Endothelial cell of umbilical vein (primary cell): ENCODE results near the gene ACTR2. TPM values are rescaled to one million over a fixed set of nuclear protein-coding genes. Genes with fewer than 3 reads are reported as not detected.

ENCODE experiments used
- BruUV-seq: library from RNA; stranded (reverse); fragments of 400-500 nt; replicated peaks from 2 replicates; lab custom pipeline; 2021; lab: Mats Ljungman, UMichigan
- CTCF ChIA-PET: fragments of 300-600, 350-600 bp; sonication (Branson Sonifier 250); formaldehyde crosslinking; loops from one replicate; lab custom pipeline; 2021; ENCODE audit warnings: antibody characterized with exemption, inconsistent platforms; lab: Charles Lee
- POLR2A ChIA-PET: fragments of 300-600, 350-600 bp; sonication (Branson Sonifier 250); formaldehyde crosslinking; loops from one replicate; lab custom pipeline; 2021; ENCODE audit warnings: antibody characterized with exemption, inconsistent platforms; lab: Charles Lee
- DNase-seq: peaks from one replicate; pipeline ENCODE4 v3.0.0-alpha.2; 2011; ENCODE audit warnings: low read depth, low spot score
- FAIRE-seq: peaks from 2 replicates; lab custom pipeline; 2011; peaks lifted over from hg19 to GRCh38; lab: Jason Lieb, UNC
- H2AFZ ChIP-seq: 2 replicates; pipeline ENCODE4 v1.6.0; 2012; ENCODE audit warnings: low read depth, low read length, control low read depth, inconsistent platforms
- H3K27ac ChIP-seq: 2 replicates; pipeline ENCODE4 v1.5.1; 2011; ENCODE audit warnings: low read depth, mild to moderate bottlenecking, control low read depth, low read length, moderate library complexity; ENCODE audit not compliant: insufficient read depth
- H3K27me3 ChIP-seq, 2 experiments: 2 replicates each; pipeline versions ENCODE4 v1.6.0 to v1.6.1; 2011; ENCODE audit warnings: low read length in 2 of 2, mixed read lengths in 1 of 2; ENCODE audit not compliant: control insufficient read depth in 2 of 2, insufficient read depth in 2 of 2
- H3K36me3 ChIP-seq, 2 experiments: 2 replicates in 1 of 2; 3 replicates in 1 of 2; pipeline ENCODE4 v1.5.1; 2011; ENCODE audit warnings: low read length in 2 of 2, mild to moderate bottlenecking in 1 of 2, moderate library complexity in 1 of 2; ENCODE audit not compliant: control insufficient read depth in 2 of 2, insufficient read depth in 2 of 2; ENCODE audit errors: extremely low read depth in 1 of 2
- H3K4me1 ChIP-seq: 3 replicates; pipeline ENCODE4 v1.5.1; 2011; ENCODE audit warnings: mild to moderate bottlenecking, low read length; ENCODE audit not compliant: control insufficient read depth, insufficient read depth; ENCODE audit errors: extremely low read depth
- H3K4me2 ChIP-seq: 2 replicates; pipeline ENCODE4 v1.6.1; 2011; ENCODE audit warnings: low read length, control low read depth, mixed read lengths; ENCODE audit not compliant: insufficient read depth
- H3K4me3 ChIP-seq, 3 experiments: fragments of 200-600 bp in 1 of 3; sonication (generic), shearing (Covaris generic) in 1 of 3; replicated peaks in 1 of 3; 2 replicates each; pipeline ENCODE4 v1.5.1; 2011 to 2016; ENCODE audit warnings: control low read depth in 3 of 3, low read length in 3 of 3, mild to moderate bottlenecking in 2 of 3, inconsistent platforms in 1 of 3, low read depth in 1 of 3, moderate library complexity in 1 of 3; ENCODE audit not compliant: insufficient read depth in 1 of 3
- H3K79me2 ChIP-seq: 2 replicates; pipeline ENCODE4 v1.6.0; 2012; ENCODE audit warnings: low read length, inconsistent platforms; ENCODE audit not compliant: control insufficient read depth, insufficient read depth
- H3K9ac ChIP-seq: replicated peaks from 2 replicates; pipeline ENCODE3; 2011; ENCODE audit warnings: low read length, control low read depth; ENCODE audit not compliant: insufficient read depth; ENCODE audit errors: extremely low read depth
- H3K9me1 ChIP-seq: replicated peaks from 3 replicates; pipeline ENCODE4 v1.6.0; 2011; ENCODE audit warnings: mild to moderate bottlenecking, low read length; ENCODE audit not compliant: control insufficient read depth, insufficient read depth; ENCODE audit errors: extremely low read depth
- H3K9me3 ChIP-seq: replicated peaks from 2 replicates; pipeline ENCODE4 v1.5.1; 2012; ENCODE audit warnings: low read length, inconsistent platforms; ENCODE audit not compliant: control insufficient read depth, insufficient read depth
- H4K20me1 ChIP-seq: replicated peaks from 2 replicates; pipeline ENCODE3; 2011; ENCODE audit warnings: mild to moderate bottlenecking, low read length; ENCODE audit not compliant: control insufficient read depth, insufficient read depth; ENCODE audit errors: extremely low read depth
- CTCF ChIP-seq, 2 donors: IDR thresholded peaks; 1 replicate in 1 of 2; 2 replicates in 1 of 2; pipeline ENCODE4 v1.5.1; 2011; ENCODE audit warnings: low read length in 2 of 2, mild to moderate bottlenecking in 2 of 2, moderate library complexity in 2 of 2, control low read depth in 1 of 2, inconsistent platforms in 1 of 2, low read depth in 1 of 2; ENCODE audit not compliant: insufficient read depth in 1 of 2; ENCODE audit errors: extremely low read depth in 1 of 2
- EZH2 ChIP-seq: IDR thresholded peaks from 2 replicates; pipeline ENCODE4 v1.6.1; 2012; ENCODE audit warnings: borderline replicate concordance, low read depth, mild to moderate bottlenecking, moderate library complexity, low read length, inconsistent platforms; ENCODE audit not compliant: severe bottlenecking
- FOS ChIP-seq: IDR thresholded peaks from 2 replicates; pipeline ENCODE4 v1.6.1; 2011; ENCODE audit warnings: mild to moderate bottlenecking, low read length, moderate library complexity, borderline replicate concordance; ENCODE audit not compliant: insufficient read depth
- JUN ChIP-seq: IDR thresholded peaks from 2 replicates; pipeline ENCODE4 v1.6.1; 2011; ENCODE audit warnings: borderline replicate concordance, low read depth; ENCODE audit not compliant: insufficient read length, insufficient read depth
- MAX ChIP-seq: IDR thresholded peaks from 2 replicates; pipeline ENCODE4 v1.6.1; 2011; ENCODE audit not compliant: insufficient read depth, insufficient read length
- MYC ChIP-seq: IDR thresholded peaks from one replicate; pipeline ENCODE4 v1.6.1; 2011; ENCODE audit warnings: mild to moderate bottlenecking, low read depth, low read length
- dilution Hi-C: fragments of 300-500 bp; cut with MboI; formaldehyde crosslinking; loops from one replicate; pipeline ENCODE4 v1.15.0; 2019; ENCODE audit warnings: low sequenced_read_pairs; ENCODE audit not compliant: extremely low pct_ligation_motif_present
- intact Hi-C: fragments of 100-400 bp; cut with micrococcal nuclease; formaldehyde crosslinking; loops from one replicate; pipeline ENCODE4 v1.10.0; 2022
- polyA plus RNA-seq, 4 experiments: library from polyadenylated mRNA; depleted of rRNA in 3 of 4; stranded (reverse) in 3 of 4; unstranded in 1 of 4; fragments of >200 nt; gene quantifications; 2 replicates each; pipeline versions ENCODE4 v1.2.1 to v1.2.3, GENCODE V29; 2011 to 2012; ENCODE audit warnings: missing spikeins in 1 of 4
- total RNA-seq: library from RNA; stranded (reverse); gene quantifications from 2 replicates; pipeline ENCODE4 v1.2.3, GENCODE V29; 2021

The ACTR2 gene
- total and polyA plus RNA-seq, 2 donors (not counting 3 experiments of a cell fraction or from before 2014, with no cell fraction given) = 48.7 to 287 TPM

DNA sequence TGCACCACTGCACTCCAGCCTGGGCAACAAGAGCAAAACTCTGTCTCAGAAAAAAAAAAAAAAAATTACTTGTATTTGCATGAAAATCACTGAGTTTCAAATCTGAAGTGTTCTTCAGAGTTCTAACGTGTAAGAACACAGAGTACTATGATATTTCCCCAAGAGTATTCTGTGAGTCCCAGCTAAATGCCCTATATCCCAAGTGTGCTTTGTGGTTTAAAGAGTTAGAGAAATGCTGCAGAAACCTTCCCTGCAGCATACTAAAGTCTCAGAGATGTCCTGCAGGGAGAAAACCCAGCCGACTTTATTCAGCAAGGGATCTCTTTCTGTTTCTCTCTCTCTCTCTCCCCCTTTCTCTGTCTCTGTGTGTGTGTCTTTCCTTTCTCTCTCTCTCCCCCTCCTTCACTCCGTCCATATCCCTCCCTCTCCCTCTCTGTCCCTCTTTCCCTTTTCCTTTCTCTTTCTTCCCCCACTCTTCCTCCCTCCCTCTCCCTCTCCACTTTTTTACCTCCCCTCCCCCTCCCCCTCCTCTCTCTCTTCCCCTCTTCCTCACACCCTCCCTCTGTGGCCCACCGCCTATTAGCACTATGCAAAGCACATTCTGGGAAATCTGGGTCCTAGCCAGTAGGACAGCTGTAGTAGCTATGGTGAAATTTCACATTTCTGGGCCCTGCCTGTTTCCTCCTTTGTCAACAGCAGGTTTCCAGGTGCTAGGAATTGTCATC, 54.2 kb downstream of the ACTR2 start:
- H3K79me2 ChIP-seq = no peaks in the 10 kb centered on the region
- TF ChIP-seq MYC (no peak), JUN (no peak), FOS (no peak), MAX (no peak), EZH2 (no peak), CTCF (IDR thresholded peaks at IDR 0.05; ENCODE audit: extremely low read depth in 1 of 2, insufficient read depth in 1 of 2, low read depth in 1 of 2, low read length in 2 of 2) (no peak)
- no peak overlapping the region for H3K4me3 ChIP-seq
- DNase-seq = no peak
- no peak for FAIRE-seq
- H3K27ac ChIP-seq = no peak overlapping the region
- H3K9me3 ChIP-seq = no peaks in the 10 kb centered on the region
- dilution Hi-C loops = no loop called here
- intact Hi-C loops = no loop called here
- H3K4me1 ChIP-seq = peaks cover 8% of the 10 kb centered on the region
- H3K9ac ChIP-seq = no peak overlapping the region
- no peaks in the 10 kb centered on the region for H3K36me3 ChIP-seq
- H3K4me2 ChIP-seq = no peak overlapping the region
- no peaks in the 10 kb centered on the region for H3K9me1 ChIP-seq
- H2AFZ ChIP-seq = no peak overlapping the region
- H3K27me3 ChIP-seq = peaks cover 8 to 18% of the 10 kb centered on the region in 2 experiments
- no peaks in the 10 kb centered on the region for H4K20me1 ChIP-seq
- no TSS peak for BruUV-seq
- CTCF ChIA-PET = interaction anchor here (1.1 kb wide), 1 partner anchor 16 kb away, joined by 4 read pairs; no protein-coding TSS in a partner anchor
- POLR2A ChIA-PET = no interaction called here
